Measurements from ENCODE around the gene SEC61A1. TPM values are rescaled to one million over a fixed set of nuclear protein-coding genes. Genes with fewer than 3 reads are reported as not detected.

Gene SEC61A1
- total RNA-seq, 1 experiment from 2014 or later = 189 TPM

GRCh38 chr3:128066676-128067075 lies 14.4 kb downstream of the SEC61A1 start:
- intact Hi-C loops (cut with micrococcal nuclease; ENCODE audit: unreplicated experiment) = no loop called here
- no peaks in the 10 kb centered on the region for H3K9me2 ChIP-seq (ENCODE audit: insufficient read depth)
- no peaks in the 10 kb centered on the region for H3K27me3 ChIP-seq (ENCODE audit: insufficient read depth, low read depth)
- no peaks in the 10 kb centered on the region for H3K79me2 ChIP-seq (ENCODE audit: low read depth)
- H3K36me3 ChIP-seq (ENCODE audit: low read depth) = peaks cover 60% of the 10 kb centered on the region
- no TSS peak for BruUV-seq (replicated peaks)
- no peak overlapping the region for H3K4me3 ChIP-seq
- H3K27ac ChIP-seq = no peak overlapping the region
- H3K9me3 ChIP-seq (ENCODE audit: insufficient read depth, low read depth) = no peaks in the 10 kb centered on the region
- H3K4me1 ChIP-seq (replicated peaks; ENCODE audit: insufficient read depth) = no peaks in the 10 kb centered on the region
- H3F3A ChIP-seq (ENCODE audit: insufficient read depth, low read depth) = peaks cover 48% of the 10 kb centered on the region
- no peak overlapping the region for H3K4me2 ChIP-seq
- CTCF ChIA-PET = interaction anchor here (0.6 to 0.7 kb wide), 2 partner anchors 507 to 529 kb away, joined by 5 to 9 read pairs; no protein-coding TSS in a partner anchor
- peaks cover 75% of the 10 kb centered on the region for H4K20me1 ChIP-seq (ENCODE audit: insufficient read depth)
- POLR2A ChIA-PET (ENCODE audit: unreplicated experiment) = no interaction called here
- TF ChIP-seq EZH2 (IDR thresholded peaks at IDR 0.05; ENCODE audit: low read depth) (no peak), CTCF (conservative IDR thresholded peaks at IDR 0.05) (no peak)
- DNase-seq = no peak
- H2AFZ ChIP-seq = no peak overlapping the region

GRCh38 chr3:128067489-128067888 lies 15.3 kb downstream of the SEC61A1 start:
- peaks cover 56% of the 10 kb centered on the region for H3K36me3 ChIP-seq (ENCODE audit: low read depth)
- ChIA-PET POLR2A (ENCODE audit: unreplicated experiment) (no interaction called here), CTCF (no interaction called here)
- H3K9me2 ChIP-seq (ENCODE audit: insufficient read depth) = no peaks in the 10 kb centered on the region
- no TSS peak for BruUV-seq (replicated peaks)
- no peaks in the 10 kb centered on the region for H3K4me1 ChIP-seq (replicated peaks; ENCODE audit: insufficient read depth)
- H3K27me3 ChIP-seq (ENCODE audit: insufficient read depth, low read depth) = no peaks in the 10 kb centered on the region
- DNase-seq = no peak
- H3K79me2 ChIP-seq (ENCODE audit: low read depth) = no peaks in the 10 kb centered on the region
- no peak overlapping the region for H2AFZ ChIP-seq
- H3K9me3 ChIP-seq (ENCODE audit: insufficient read depth, low read depth) = no peaks in the 10 kb centered on the region
- H3K4me2 ChIP-seq = no peak overlapping the region
- H3K4me3 ChIP-seq = no peak overlapping the region
- peaks cover 42% of the 10 kb centered on the region for H3F3A ChIP-seq (ENCODE audit: insufficient read depth, low read depth)
- intact Hi-C loops (cut with micrococcal nuclease; ENCODE audit: unreplicated experiment) = no loop called here
- peaks cover 77% of the 10 kb centered on the region for H4K20me1 ChIP-seq (ENCODE audit: insufficient read depth)
- TF ChIP-seq CTCF (conservative IDR thresholded peaks at IDR 0.05) (no peak), EZH2 (IDR thresholded peaks at IDR 0.05; ENCODE audit: low read depth) (no peak)
- no peak overlapping the region for H3K27ac ChIP-seq

- Histone ChIP-seq H2AFZ (no peak overlapping the region), H3K27ac (no peak overlapping the region), H3K79me2 (ENCODE audit: low read depth) (no peaks in the 10 kb centered on the region), H3K36me3 (ENCODE audit: low read depth) (peaks cover 49% of the 10 kb centered on the region), H3F3A (ENCODE audit: insufficient read depth, low read depth) (peaks cover 49% of the 10 kb centered on the region), H4K20me1 (ENCODE audit: insufficient read depth) (peaks cover 79% of the 10 kb centered on the region), H3K9me2 (ENCODE audit: insufficient read depth) (no peaks in the 10 kb centered on the region), H3K4me1 (replicated peaks; ENCODE audit: insufficient read depth) (no peaks in the 10 kb centered on the region), H3K4me2 (no peak overlapping the region), H3K4me3 (no peak overlapping the region), H3K9me3 (ENCODE audit: insufficient read depth, low read depth) (no peaks in the 10 kb centered on the region), H3K27me3 (ENCODE audit: insufficient read depth, low read depth) (no peaks in the 10 kb centered on the region)
- intact Hi-C loops (cut with micrococcal nuclease; ENCODE audit: unreplicated experiment) = no loop called here
- CTCF ChIA-PET = no interaction called here
- BruUV-seq (replicated peaks) = no TSS peak
- POLR2A ChIA-PET (ENCODE audit: unreplicated experiment) = interaction anchor here (0.5 kb wide), 1 partner anchor 811 kb away, joined by 4 read pairs; the partner anchor contains the start of gene ACAD9
- TF ChIP-seq EZH2 (IDR thresholded peaks at IDR 0.05; ENCODE audit: low read depth) (no peak), CTCF (conservative IDR thresholded peaks at IDR 0.05) (peak; percentile 76)
- peak in 1 of 2 experiments; percentile 27 for DNase-seq
Measured at GRCh38 chr3:128068156-128068620, 16.0 kb downstream of the SEC61A1 start.
